8988T (cell line): ENCODE data around the gene RPS6KA4.
A peak's percentile ranks its signal among the peaks of the same experiment; 100 is the strongest.
"Not testable (repeated sequence)": the region's sequence is repeated elsewhere in the genome, so short reads cannot be mapped to it uniquely, and the experiment has no call there.

ENCODE experiments used
- DNase-seq: peaks from one replicate; pipeline ENCODE4 v3.0.0; 2011

The RPS6KA4 gene

GRCh38 chr11:64358907-64359711, at the start of gene RPS6KA4:
TSS of gene RPS6KA4 (plus strand) at chr11:64359162. CDS start at chr11:64359236, 74 bp downstream.
- peak; percentile 97 for DNase-seq

- no peak for DNase-seq
Measured at GRCh38 chr11:64312947-64313346, 46.0 kb upstream of the RPS6KA4 start.

GRCh38 chr11:64313491-64314145, 45.3 kb upstream of the RPS6KA4 start:
- DNase-seq: no peak

- DNase-seq: no peak
Measured at GRCh38 chr11:64314146-64314804, 44.7 kb upstream of the RPS6KA4 start.

GRCh38 chr11:64314805-64315561, 44.0 kb upstream of the RPS6KA4 start:
- no peak for DNase-seq

GRCh38 chr11:64315667-64316526, 43.1 kb upstream of the RPS6KA4 start:
- not testable (repeated sequence) for DNase-seq

GRCh38 chr11:64316672-64317324, 42.2 kb upstream of the RPS6KA4 start:
- DNase-seq: no peak

- peak; percentile 82 for DNase-seq
Measured at GRCh38 chr11:64317325-64317960, 41.5 kb upstream of the RPS6KA4 start, which contains the start of gene TRMT112. TSS of gene TRMT112 (minus strand) at chr11:64317559. CDS start at chr11:64317526, 33 bp downstream.

- peak; percentile 95 for DNase-seq
Measured at GRCh38 chr11:64317961-64318765, 40.8 kb upstream of the RPS6KA4 start, which contains the start of gene PRDX5. TSS of gene PRDX5 (plus strand) at chr11:64318121. CDS start at chr11:64318216, 95 bp downstream.

- no peak for DNase-seq
Measured at GRCh38 chr11:64318766-64319761, 39.9 kb upstream of the RPS6KA4 start.

GRCh38 chr11:64320556-64320955, 38.4 kb upstream of the RPS6KA4 start:
- no peak for DNase-seq

GRCh38 chr11:64321026-64321425, 37.9 kb upstream of the RPS6KA4 start:
- DNase-seq: no peak

GRCh38 chr11:64321533-64321932, 37.4 kb upstream of the RPS6KA4 start:
- no peak for DNase-seq

- DNase-seq: no peak
Measured at GRCh38 chr11:64322925-64323260, 36.1 kb upstream of the RPS6KA4 start.

GRCh38 chr11:64323373-64323772, 35.6 kb upstream of the RPS6KA4 start:
- no peak for DNase-seq

- DNase-seq: not testable (repeated sequence)
Measured at GRCh38 chr11:64323984-64324383, 35.0 kb upstream of the RPS6KA4 start.

- no peak for DNase-seq
Measured at GRCh38 chr11:64324692-64325469, 34.1 kb upstream of the RPS6KA4 start.

GRCh38 chr11:64327375-64327774, 31.6 kb upstream of the RPS6KA4 start:
- no peak for DNase-seq
